ENCODE results near the gene CDKN1B.

The CDKN1B gene

DNA sequence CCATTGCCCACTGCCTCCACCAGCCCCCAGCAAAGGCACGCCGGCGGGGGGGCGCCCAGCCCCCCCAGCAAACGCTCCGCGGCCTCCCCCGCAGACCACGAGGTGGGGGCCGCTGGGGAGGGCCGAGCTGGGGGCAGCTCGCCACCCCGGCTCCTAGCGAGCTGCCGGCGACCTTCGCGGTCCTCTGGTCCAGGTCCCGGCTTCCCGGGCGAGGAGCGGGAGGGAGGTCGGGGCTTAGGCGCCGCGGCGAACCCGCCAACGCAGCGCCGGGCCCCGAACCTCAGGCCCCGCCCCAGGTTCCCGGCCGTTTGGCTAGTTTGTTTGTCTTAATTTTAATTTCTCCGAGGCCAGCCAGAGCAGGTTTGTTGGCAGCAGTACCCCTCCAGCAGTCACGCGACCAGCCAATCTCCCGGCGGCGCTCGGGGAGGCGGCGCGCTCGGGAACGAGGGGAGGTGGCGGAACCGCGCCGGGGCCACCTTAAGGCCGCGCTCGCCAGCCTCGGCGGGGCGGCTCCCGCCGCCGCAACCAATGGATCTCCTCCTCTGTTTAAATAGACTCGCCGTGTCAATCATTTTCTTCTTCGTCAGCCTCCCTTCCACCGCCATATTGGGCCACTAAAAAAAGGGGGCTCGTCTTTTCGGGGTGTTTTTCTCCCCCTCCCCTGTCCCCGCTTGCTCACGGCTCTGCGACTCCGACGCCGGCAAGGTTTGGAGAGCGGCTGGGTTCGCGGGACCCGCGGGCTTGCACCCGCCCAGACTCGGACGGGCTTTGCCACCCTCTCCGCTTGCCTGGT is at the start of gene CDKN1B:
Gene CDKN1B (plus strand): TSS at position 576 of the 793 bp plus-strand sequence. CDS start 472 bp downstream, outside the sequence.
- peak; percentile 94 for DNase-seq (ENCODE audit: low read depth)

DNA sequence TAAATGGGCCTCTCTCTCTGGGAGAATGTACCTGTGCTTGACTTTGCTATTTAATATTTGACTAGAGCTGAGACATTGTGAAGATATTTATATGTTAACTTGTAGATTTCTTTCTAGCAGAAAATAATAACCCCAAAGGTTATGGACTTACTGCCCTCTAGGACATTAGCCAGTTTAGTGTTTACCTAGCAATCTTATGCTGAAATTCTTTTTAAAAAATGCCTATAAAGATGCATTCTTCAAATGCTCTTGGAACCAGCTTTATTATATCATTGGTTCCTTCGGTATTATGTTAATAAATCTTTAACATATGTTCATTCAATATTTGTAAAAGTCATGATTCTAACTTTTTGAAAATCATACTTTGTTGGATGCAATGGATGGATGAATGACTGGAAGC is 49.2 kb upstream of the CDKN1B start:
- no peak for DNase-seq (ENCODE audit: low read depth)

DNA sequence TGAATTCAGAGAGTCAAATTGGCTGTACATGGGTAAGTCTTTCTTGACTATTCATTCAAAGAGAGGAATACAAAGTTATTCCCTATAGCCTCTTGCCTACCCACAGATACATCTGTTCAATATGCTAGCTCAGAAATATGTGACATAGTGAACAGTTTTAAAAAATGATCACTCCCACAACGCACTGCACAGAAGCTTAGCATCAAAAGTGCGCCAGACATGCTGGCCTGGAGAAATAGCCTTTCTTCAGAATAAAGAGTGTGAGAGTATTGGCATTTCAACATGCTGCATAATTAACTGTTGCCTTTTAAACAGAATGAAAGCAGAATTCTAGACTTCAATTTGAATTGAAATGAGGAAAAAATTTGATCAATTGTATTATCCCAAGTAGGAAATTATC is 48.1 kb upstream of the CDKN1B start:
- DNase-seq (ENCODE audit: low read depth): no peak

DNA sequence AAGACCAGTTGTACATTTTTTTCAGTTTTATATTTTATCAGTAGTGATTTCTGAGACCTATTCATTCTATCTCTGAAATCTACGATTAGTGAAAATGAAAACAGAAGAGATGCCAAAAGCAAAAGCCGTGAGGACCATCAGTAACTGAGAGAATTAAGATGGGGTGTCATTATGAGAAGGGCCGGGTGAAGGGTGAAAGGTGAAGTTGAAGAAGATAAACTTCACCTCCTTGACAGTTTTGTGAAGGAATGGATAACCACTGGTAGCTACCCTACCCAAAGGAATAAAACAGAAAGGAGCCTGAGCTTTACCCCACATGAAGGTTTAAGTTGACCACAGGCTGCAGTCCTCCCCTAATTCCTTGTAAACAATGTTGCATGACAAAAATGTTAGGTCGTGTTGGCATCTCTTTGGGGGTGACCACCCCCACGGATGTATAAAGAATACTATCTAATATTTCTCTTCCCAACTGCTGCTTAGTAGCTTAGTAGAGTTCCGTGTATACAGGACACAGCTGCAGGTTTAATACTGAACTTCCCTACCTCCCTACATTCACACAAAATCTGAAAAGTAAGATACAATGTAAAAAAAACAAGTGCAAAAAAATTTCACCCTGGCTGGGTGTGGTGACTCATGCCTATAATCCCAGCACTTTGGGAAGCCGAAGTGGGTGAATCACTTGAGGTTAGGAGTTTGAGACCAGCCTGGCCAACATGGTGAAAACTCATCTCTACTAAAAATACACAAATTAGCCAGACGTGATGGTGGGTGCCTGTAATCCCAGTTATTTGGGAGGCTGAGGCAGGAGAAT is 45.1 kb upstream of the CDKN1B start:
- DNase-seq (ENCODE audit: low read depth): peak; percentile 68

DNA sequence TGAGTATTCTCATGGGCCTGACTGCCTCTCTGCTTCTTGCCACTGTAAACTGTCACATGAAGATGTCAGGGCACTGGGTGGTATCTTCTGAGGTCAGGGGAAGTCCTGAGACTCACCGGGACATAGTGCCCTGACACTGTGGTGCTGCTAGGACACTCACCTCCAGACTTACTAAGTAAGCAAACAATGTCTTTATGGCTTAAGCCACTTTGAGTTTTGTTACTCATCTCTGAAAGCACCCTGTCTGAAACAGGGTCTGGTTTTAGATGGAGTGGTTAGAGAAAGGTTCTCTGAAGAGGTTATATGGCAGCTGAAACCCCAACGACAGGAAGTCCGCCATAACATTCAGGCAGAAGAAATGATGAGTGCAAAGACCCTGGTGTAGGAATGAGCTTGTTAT is 43.9 kb upstream of the CDKN1B start:
- no peak for DNase-seq (ENCODE audit: low read depth)

DNA sequence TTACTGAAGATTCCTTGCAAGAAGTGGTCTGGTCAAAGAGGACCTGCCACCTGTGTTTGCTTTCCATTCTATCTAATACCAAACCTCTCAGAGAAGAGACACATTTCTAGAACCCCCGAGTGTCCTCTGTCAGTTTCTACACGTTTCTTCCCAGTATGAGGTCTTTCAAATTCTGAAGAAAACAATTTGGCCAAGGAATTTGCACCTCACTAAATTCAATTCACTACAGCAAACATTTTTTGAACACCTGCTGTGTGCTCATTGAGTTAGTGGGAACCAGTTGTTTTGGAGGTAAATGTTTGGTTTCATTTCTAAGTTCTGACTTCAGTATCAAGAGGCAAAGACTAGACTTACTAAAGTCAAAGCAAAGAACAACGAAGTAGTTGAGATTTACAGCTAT is 40.6 kb upstream of the CDKN1B start:
- DNase-seq (ENCODE audit: low read depth): no peak

DNA sequence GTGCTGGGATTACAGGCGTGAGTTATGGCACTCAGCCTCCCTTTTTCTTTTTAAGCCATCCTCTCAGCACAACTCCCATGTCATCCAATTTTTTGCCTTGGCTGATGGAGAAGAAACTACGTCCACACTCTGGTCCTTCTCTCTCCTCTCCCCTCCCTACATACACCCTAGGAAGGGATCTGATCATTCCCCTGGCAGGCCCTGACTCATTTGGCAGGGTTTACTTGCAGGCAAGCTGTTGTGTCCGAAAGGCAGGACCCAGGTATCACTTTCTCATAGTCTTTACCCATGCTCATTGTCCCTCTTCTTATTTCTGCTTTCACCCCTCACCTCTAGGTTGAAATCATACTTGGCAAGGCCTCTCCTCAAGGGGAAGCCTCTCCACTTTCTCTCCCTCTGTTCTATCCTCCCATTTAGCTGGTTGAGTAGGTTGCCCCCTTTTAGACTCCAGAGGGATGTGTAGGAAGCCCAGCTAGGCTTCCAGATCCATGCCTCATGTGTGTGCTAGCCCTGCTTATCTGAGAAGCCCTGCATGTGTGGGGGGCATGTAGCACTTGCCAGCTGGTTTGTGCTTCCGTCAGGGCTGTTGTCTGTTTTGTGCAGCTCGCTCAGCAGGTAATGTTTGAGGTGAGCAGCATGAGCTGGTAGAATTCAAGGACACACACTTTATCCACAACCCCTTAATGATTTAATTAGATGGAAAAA is 36.0 kb upstream of the CDKN1B start:
- no peak for DNase-seq (ENCODE audit: low read depth)

DNA sequence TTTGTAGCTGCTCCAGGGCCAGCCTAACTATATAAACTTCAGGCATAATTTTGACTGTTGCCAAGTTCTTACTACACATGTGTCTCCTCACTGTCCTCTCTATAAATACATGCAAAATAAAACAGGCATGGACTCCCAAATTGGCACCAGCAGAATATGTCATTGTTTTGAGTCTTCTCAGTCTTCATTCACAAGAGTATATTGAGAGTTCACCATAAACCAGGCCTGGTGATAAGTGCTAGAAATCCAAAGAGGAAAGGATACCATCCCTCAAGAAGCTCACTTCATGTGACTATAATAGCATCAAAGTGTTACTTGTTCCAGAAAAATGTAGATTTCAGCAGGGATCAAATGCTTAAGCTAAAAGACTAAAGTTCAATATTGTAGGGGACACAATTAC is 34.9 kb upstream of the CDKN1B start:
- no peak for DNase-seq (ENCODE audit: low read depth)

DNA sequence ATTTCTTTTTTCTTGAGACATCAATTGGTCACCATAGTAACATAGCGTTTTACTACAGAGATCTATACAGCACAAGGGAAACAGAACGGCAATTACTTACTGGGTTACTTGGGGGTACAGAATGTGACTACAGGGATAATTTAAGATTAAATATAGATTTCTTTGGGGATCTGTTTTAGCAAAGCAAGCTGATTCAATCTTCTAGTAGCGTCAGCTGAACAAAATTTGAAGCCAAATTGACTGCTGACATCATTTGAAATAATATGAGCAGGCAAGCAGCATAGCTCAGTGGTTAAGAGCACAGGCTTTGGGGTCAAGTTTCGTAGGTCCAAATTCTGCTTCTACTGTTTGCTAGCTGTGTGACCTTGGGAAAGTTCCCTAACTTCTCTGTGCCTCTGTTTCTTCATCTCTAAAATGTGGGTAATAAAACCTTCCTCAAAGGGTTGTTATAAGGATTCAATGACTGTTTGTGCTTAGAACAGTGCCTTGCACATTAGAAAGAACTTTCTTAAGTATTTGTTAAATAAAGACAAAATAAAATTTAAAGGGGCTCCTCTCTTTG is 34.0 kb upstream of the CDKN1B start:
- no peak for DNase-seq (ENCODE audit: low read depth)

DNA sequence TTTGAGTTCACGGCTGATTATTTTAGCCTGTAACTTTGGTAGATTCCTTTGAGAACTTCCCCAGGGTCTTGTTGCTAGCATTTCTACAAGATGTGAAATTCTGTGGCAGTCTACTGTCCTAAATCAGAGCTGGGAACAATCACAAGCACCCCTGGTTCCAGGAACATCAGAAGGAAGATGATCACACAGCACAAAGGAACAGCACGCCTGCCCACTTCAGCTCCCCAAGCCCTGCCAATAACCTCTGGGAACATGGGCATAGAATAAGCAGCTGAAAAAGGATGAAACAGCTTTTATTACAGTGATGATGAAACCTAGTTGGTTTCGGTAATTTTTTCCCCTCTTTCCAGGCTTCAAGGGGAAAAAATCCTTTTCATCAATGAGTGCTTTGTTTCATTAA is 33.4 kb upstream of the CDKN1B start:
- no peak for DNase-seq (ENCODE audit: low read depth)

DNA sequence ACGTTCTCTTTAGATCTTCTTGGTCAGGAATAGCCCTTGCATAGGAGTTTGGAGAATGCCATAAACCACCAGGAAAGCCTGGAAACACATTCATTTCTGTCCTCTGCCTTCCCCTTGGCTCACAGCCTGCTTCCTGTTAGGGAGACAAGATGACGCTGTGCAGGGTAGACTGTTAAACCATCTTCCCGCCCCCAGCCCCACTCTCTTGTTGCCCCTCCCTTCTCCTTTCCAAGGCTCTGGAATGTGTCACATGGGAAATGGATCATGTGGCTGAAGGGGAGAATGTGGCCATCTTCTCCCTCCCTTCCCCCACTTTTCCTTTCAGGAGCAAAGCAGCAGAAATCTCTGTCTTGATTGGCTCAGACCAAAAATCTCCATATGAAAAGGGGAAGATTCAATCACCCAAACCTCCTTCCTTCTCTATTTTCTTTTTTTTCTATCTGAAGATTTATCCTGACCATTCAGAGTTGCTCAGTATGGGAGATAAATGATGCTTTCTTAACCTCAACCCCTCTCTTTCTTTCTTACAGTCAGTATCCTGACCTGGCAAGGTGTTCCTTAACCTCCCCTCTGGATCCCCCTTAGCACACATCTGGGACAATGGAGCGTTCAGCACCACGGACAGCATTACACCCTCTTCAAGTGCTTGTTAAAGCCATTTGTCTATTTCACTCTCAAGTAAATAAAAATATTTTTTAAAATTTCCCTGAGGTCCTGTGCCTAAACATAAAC is 32.6 kb upstream of the CDKN1B start:
- peak; percentile 53 for DNase-seq (ENCODE audit: low read depth)

DNA sequence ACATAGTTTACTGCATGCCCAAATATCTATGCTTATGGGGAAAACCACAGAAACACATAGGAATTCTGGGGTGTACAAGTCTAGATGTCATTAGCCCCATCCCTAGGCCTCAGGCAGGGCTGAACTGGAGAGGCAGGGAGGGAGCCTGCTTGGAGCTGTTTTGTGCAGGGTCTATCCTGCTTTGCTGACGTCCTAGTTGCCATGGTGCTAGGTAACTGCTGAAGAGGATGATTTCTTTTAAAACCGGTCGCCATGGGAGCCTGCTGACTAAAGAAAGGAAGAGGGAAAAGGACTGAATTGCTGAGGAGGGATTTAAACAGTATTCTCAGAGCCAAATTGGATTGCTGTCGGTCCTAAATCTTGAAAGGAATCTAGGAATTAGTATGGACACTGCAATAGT is 31.9 kb upstream of the CDKN1B start:
- DNase-seq (ENCODE audit: low read depth): no peak

DNA sequence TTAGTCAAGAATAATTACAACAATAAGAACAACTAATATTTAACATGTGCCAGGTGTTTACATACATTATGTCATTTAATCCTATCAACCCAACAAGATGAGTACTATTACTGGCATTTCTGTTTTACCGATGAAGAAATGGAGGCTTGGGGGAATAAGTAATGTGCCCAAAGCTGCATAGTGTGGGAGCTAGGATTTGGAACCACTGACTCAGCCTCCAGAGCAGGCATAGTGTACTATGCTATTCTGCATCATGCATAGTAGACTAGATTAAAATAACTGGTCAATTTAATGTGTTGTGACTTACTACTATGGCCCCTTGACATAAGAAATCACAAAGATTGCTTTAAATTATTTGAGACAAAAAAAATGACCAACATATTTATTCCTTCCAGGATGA is 30.7 kb upstream of the CDKN1B start:
- no peak for DNase-seq (ENCODE audit: low read depth)

DNA sequence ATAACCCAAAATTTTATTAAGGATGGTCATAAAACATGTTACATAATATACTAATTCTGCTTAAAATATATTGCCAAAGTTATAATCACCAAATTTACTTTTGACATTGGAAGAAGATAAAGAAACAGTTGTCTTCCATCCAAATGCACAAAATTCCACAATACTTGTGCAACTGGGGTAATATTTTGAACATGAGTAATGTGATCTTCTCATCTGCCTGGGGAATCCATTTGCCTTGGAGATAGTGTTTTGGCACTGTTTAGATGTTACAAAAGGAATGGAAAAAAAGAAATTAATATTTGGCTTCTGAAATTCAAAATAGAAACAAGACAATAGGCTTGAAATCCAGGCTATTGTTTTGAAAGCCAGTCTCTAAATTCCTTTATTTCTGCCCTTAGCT is 30.2 kb upstream of the CDKN1B start:
- peak; percentile 77 for DNase-seq (ENCODE audit: low read depth)

DNA sequence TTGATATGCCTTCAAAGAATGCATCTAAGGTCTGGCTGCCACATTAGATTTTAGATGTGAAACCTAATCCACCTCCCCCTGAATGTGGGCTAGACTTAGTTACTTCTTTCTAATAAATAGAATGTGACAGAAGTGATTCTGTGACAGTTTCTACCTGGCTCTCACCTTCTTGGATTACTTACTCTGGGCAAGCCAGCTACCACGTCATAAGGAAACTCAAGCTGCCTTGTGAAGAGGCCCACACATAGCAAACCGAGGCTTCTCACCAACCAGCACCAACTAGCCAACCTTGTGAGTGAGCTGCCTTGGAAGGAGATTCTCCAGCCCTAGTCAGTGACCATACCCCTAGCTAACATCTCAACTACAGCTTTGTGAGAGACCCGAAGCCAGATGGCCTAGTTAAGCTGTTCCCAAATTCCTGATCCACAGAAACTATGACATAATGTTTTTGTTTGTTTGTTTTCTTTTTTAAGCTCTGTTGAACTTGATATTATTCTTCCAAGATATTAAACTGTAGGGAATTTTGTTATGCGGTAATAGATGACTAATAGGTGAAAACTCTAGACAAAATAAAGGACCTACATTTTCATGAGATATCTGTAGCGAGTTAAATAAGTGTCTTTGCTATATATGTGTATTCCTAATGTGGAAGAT is 27.4 kb upstream of the CDKN1B start:
- peak; percentile 40 for DNase-seq (ENCODE audit: low read depth)

DNA sequence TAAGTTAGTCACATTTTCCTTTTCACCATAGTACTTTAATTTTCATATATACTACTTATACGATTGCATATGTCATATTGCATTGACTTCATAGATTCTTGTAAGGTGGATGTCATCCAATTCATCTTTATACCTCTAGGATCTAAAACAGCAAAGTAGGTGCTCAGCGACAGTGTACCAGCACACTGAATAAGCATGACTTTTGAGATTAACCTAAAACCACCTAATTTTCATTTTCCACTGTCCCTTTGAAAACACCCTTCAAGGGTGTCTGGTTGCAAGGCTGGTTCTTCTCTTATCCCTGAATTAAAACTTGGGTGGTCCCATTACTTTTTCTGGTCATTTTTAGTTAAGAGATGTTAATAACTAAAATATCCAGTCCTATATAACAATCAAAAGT is 25.6 kb upstream of the CDKN1B start:
- no peak for DNase-seq (ENCODE audit: low read depth)

DNA sequence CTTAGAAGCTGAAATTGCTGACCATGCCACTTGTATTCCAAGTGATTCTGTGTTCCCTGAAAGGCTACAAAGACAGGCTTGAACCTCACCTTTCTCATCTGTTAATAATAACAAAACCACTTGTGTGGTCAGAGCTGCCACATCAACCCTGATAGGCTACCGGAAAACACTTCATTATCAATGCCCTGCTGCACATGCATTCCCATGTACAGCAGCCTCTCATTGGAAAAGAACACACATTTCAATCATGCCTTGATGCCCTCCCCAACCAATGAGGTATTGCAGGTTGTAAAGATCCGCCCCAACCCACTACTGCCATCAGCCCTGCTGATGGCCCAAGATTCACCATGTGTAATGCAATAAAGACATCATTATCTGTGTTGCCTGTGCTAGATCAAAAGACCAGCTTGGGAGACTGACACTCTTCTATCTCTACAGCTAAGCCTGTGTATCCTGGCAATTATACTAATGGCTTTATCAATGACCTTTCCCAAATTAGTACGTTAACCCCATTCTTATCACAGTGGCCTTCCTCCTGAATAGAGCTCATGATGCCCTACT is 24.0 kb upstream of the CDKN1B start:
- DNase-seq (ENCODE audit: low read depth): no peak

DNA sequence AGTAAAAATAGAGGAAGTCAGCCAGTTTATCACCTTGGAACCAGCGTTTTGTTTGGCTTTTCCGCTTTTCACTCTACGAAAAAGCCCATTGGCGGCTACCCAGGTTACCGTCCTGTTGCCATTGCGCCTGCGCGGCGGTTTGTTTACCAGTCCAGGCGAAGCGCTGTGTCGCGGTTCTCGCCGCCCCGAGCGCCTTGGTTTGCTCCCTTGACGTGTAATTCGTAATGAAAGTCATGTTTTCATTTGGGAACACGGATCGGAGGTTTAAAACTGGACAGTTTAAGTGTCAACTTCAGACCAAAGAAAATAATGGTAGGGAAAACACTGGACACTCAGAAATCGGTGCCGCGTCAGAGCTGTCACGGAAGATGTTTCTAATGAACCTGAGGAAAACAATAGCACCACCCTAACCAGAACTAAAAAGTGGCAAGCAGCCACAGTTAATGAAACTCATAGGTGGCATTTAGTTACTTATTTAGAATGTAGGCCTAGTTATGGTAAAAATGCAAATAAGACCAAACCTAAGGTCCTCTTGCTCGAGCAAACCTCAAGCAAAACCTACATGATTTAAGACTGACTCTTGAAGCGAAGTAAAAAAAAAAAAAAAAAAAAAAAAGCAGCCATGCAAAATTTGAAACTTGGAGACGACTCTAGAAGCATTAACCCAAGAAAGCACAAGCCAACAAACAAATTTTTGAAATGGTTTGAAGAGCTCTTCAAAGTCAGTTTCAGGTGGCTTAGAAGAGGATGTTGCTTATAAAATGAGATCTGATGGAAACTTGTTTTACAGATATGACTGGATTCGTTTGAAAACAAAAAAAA is 20.4 kb upstream of the CDKN1B start:
- peak; percentile 83 for DNase-seq (ENCODE audit: low read depth)

DNA sequence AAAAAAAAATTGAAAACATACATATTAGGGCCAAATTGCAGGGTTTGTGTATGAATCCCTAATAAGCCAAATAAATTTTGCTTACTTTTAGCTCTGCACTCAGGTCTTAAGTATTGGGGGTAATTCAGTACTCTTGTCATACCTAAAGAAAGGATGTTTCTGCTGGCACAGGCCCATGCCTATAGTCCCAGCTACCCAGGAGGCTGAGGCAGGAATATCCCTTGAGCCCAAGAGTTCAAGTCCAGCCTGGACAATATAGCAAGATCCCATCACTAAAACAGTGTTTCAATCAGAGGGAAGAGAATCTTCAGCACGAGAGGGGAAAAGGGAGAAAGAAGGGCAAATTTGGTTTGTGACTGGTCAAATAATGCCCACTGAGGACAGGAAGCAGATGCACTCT is 17.8 kb upstream of the CDKN1B start:
- DNase-seq (ENCODE audit: low read depth): no peak

DNA sequence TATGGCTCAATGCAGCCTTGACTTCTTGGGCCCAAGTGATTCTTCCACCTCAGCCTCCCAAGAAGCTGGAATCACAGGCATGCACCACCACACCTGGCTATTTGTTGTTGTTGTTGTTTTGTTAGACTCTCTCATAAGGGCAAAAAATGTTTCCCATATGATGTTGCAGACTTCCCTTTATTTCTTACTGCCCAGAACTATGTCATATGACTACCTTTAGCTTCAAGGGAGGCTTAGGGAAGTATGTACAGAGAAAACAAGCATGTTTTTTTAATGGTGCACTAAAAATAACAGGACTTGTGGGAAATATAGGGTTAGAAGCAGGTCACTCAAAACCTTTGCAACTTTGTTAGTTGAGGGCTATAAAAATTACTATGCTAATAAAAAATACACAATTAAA is 16.9 kb upstream of the CDKN1B start:
- no peak for DNase-seq (ENCODE audit: low read depth)

Data from iris pigment epithelial cell (primary cell).